ENCODE results near the gene CRY2. TPM values are rescaled to one million over a fixed set of nuclear protein-coding genes. Genes with fewer than 3 reads are reported as not detected.

The CRY2 gene
- total RNA-seq (31.5 and 50.5 TPM in 2 replicates), polyA plus RNA-seq (28.3 and 40.7 TPM in 2 replicates)

- Histone ChIP-seq H3K36me3 (no peaks in the 10 kb centered on the region), H3K9me3 (ENCODE audit: low read depth) (no peaks in the 10 kb centered on the region), H3K27ac (peak within 1 kb of the TSS; percentile 89), H3K4me1 (ENCODE audit: low read depth) (peaks cover 16% of the 10 kb centered on the region), H3K4me3 (peak within 1 kb of the TSS; percentile 65), H3K27me3 (peaks cover 16% of the 10 kb centered on the region)
- peak; percentile 99 to 100 for DNase-seq (ENCODE audit: low read depth in 1 of 2, low spot score in 1 of 2)
- no peak for TF ChIP-seq CTCF (IDR thresholded peaks at IDR 0.05; ENCODE audit: low read depth, low read length)
Measured at GRCh38 chr11:45846974-45847910, at the start of gene CRY2. Gene CRY2 (plus strand): TSS chr11:45847475. CDS start chr11:45847491, 16 bp downstream.

- DNase-seq (ENCODE audit: low read depth in 1 of 2, low spot score in 1 of 2), result peak in 1 of 2 donors; percentile 73
- no peak for TF ChIP-seq CTCF (IDR thresholded peaks at IDR 0.05; ENCODE audit: low read depth, low read length)
- H3K27me3 ChIP-seq, result peaks cover 18% of the 10 kb centered on the region
- no peak overlapping the region for H3K4me3 ChIP-seq
- no peaks in the 10 kb centered on the region for H3K4me1 ChIP-seq (ENCODE audit: low read depth)
- no peaks in the 10 kb centered on the region for H3K36me3 ChIP-seq
- no peak overlapping the region for H3K27ac ChIP-seq
- H3K9me3 ChIP-seq (ENCODE audit: low read depth), result no peaks in the 10 kb centered on the region
Measured at GRCh38 chr11:45798793-45799441, 48.4 kb upstream of the CRY2 start.

GRCh38 chr11:45799562-45799961 is 47.7 kb upstream of the CRY2 start:
- TF ChIP-seq CTCF (IDR thresholded peaks at IDR 0.05; ENCODE audit: low read depth, low read length), result no peak
- no peaks in the 10 kb centered on the region for H3K36me3 ChIP-seq
- H3K27ac ChIP-seq, result no peak overlapping the region
- DNase-seq (ENCODE audit: low read depth in 1 of 2, low spot score in 1 of 2), result no peak
- H3K9me3 ChIP-seq (ENCODE audit: low read depth), result no peaks in the 10 kb centered on the region
- H3K4me1 ChIP-seq (ENCODE audit: low read depth), result no peaks in the 10 kb centered on the region
- no peak overlapping the region for H3K4me3 ChIP-seq
- peaks cover 18% of the 10 kb centered on the region for H3K27me3 ChIP-seq

- Histone ChIP-seq H3K4me3 (no peak overlapping the region), H3K36me3 (no peaks in the 10 kb centered on the region), H3K4me1 (ENCODE audit: low read depth) (no peaks in the 10 kb centered on the region), H3K27ac (no peak overlapping the region), H3K9me3 (ENCODE audit: low read depth) (no peaks in the 10 kb centered on the region), H3K27me3 (peaks cover 18% of the 10 kb centered on the region)
- no peak for TF ChIP-seq CTCF (IDR thresholded peaks at IDR 0.05; ENCODE audit: low read depth, low read length)
- DNase-seq (ENCODE audit: low read depth in 1 of 2, low spot score in 1 of 2), result no peak
Measured at GRCh38 chr11:45800261-45800660, 47.0 kb upstream of the CRY2 start.

GRCh38 chr11:45801723-45802315 is 45.5 kb upstream of the CRY2 start:
- DNase-seq (ENCODE audit: low read depth in 1 of 2, low spot score in 1 of 2), result peak in 1 of 2 donors; percentile 28
- Histone ChIP-seq H3K27ac (no peak overlapping the region), H3K4me1 (ENCODE audit: low read depth) (peaks cover 7% of the 10 kb centered on the region), H3K4me3 (no peak overlapping the region), H3K36me3 (no peaks in the 10 kb centered on the region), H3K9me3 (ENCODE audit: low read depth) (no peaks in the 10 kb centered on the region), H3K27me3 (peaks cover 18% of the 10 kb centered on the region)
- TF ChIP-seq CTCF (IDR thresholded peaks at IDR 0.05; ENCODE audit: low read depth, low read length), result no peak
